ENCODE results near the gene VAMP4.
"Not testable (repeated sequence)": the region's sequence is repeated elsewhere in the genome, so short reads cannot be mapped to it uniquely, and the experiment has no call there.

Gene VAMP4

DNA sequence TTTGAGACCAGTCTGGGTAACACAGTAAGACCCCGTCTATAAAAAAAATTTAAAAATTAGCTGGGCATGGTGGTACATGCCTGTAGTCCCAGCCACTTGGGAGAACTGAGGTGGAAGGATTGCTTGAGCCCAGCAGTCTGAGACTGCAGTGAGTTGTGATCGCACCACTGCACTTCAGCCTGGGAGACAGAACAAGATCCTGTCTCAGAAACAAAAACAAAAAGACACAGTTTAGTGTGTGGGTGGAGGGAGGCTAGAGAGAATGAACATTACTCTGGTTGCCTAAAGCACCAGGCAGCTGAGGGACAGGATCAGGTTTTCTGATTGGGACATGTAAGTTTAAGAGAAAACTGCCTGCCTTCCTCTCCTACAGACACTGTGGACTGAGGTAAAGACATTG, 42.3 kb downstream of the VAMP4 start:
- H3K27me3 ChIP-seq (ENCODE audit: insufficient read depth, insufficient read length) = no peaks in the 10 kb centered on the region
- no peak overlapping the region for H3K9ac ChIP-seq (ENCODE audit: insufficient read length, low read depth)
- DNase-seq (ENCODE audit: low read depth, low spot score) = no peak
- H3K4me1 ChIP-seq (ENCODE audit: insufficient read depth, insufficient read length) = no peaks in the 10 kb centered on the region
- no peaks in the 10 kb centered on the region for H3K36me3 ChIP-seq (ENCODE audit: insufficient read depth, insufficient read length, low read length)
- TF ChIP-seq ZNF274 (IDR thresholded peaks at IDR 0.05; ENCODE audit: low read depth, low read length) (no peak), YY1 (IDR thresholded peaks at IDR 0.05; ENCODE audit: insufficient read depth, insufficient read length) (no peak), SUZ12 (IDR thresholded peaks at IDR 0.05; ENCODE audit: extremely low read depth, insufficient read depth, insufficient read length) (no peak)
- peaks cover 19% of the 10 kb centered on the region; the same call in 1 of the 2 replicates for H3K9me3 ChIP-seq (ENCODE audit: insufficient read depth, low read length)
- no peak overlapping the region for H3K4me3 ChIP-seq (ENCODE audit: insufficient read length, low read depth)

DNA sequence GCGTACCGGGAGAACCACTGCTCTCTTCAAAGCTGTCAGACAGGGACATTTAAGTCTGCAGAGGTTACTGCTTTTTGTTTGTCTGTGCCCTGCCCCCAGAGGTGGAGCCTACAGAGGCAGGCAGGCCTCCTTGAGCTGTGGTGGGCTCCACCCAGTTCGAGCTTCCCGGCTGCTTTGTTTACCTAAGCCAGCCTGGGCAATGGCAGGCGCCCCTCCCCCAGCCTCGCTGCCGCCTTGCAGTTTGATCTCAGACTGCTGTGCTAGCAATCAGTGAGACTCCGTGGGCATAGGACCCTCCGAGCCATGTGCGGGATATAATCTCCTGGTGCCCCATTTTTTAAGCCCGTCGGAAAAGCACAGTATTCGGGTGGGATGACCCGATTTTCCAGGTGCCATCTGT, 46.1 kb downstream of the VAMP4 start:
- peaks cover 19% of the 10 kb centered on the region; the same call in 1 of the 2 replicates for H3K9me3 ChIP-seq (ENCODE audit: insufficient read depth, low read length)
- not testable (repeated sequence) for H3K4me1 ChIP-seq (ENCODE audit: insufficient read depth, insufficient read length); H3K9ac ChIP-seq (ENCODE audit: insufficient read length, low read depth); H3K36me3 ChIP-seq (ENCODE audit: insufficient read depth, insufficient read length, low read length); DNase-seq (ENCODE audit: low read depth, low spot score); H3K4me3 ChIP-seq (ENCODE audit: insufficient read length, low read depth); H3K27me3 ChIP-seq (ENCODE audit: insufficient read depth, insufficient read length)

DNA sequence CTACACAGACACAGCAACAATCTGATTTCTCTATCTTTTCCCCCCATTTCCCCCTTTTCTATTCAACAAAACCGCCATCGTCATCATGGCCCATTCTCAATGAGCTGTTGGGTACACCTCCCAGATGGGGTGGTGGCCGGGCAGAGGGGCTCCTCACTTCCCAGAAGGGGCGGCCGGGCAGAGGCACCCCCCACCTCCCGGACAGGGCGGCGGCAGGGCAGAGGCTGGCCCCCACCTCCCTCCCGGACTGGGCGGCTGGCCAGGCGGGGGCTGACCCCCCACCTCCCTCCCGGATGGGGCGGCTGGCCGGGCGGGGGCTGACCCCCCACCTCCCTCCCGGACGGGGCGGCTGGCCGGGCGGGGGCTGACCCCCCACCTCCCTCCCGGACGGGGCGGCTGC, 48.3 kb downstream of the VAMP4 start:
- not testable (repeated sequence) for H3K36me3 ChIP-seq (ENCODE audit: insufficient read depth, insufficient read length, low read length); H3K4me1 ChIP-seq (ENCODE audit: insufficient read depth, insufficient read length); H3K4me3 ChIP-seq (ENCODE audit: insufficient read length, low read depth); DNase-seq (ENCODE audit: low read depth, low spot score); H3K27me3 ChIP-seq (ENCODE audit: insufficient read depth, insufficient read length); H3K9ac ChIP-seq (ENCODE audit: insufficient read length, low read depth)
- H3K9me3 ChIP-seq (ENCODE audit: insufficient read depth, low read length) = peaks cover 19% of the 10 kb centered on the region; the same call in 1 of the 2 replicates

DNA sequence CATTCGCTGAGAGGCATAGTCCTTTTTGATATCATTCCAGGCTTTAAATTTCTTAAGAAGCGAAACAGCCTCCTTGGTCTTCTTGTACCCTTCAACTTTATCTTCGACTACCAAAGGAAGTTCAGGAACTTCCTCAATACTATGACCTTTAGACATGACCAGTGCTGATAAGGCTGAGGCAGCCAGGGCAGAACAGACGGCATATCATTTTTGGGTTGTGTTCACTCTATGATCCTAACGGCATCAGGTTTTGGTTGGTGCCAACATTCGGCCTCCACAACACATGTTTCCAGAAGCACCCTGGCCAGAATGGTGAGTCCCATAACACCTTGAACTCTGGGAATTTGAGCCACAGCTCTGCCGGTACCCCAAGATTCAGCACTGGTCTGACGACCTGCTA, 58.0 kb downstream of the VAMP4 start:
- H3K36me3 ChIP-seq (ENCODE audit: insufficient read depth, insufficient read length, low read length) = no peaks in the 10 kb centered on the region
- H3K9me3 ChIP-seq (ENCODE audit: insufficient read depth, low read length) = no peaks in the 10 kb centered on the region; the same call in 1 of the 2 replicates
- no peaks in the 10 kb centered on the region for H3K27me3 ChIP-seq (ENCODE audit: insufficient read depth, insufficient read length)
- no peak overlapping the region for H3K9ac ChIP-seq (ENCODE audit: insufficient read length, low read depth)
- no peak for DNase-seq (ENCODE audit: low read depth, low spot score)
- no peak overlapping the region for H3K4me3 ChIP-seq (ENCODE audit: insufficient read length, low read depth)
- TF ChIP-seq YY1 (IDR thresholded peaks at IDR 0.05; ENCODE audit: insufficient read depth, insufficient read length) (no peak), ZNF274 (IDR thresholded peaks at IDR 0.05; ENCODE audit: low read depth, low read length) (no peak)
- no peaks in the 10 kb centered on the region for H3K4me1 ChIP-seq (ENCODE audit: insufficient read depth, insufficient read length)

DNA sequence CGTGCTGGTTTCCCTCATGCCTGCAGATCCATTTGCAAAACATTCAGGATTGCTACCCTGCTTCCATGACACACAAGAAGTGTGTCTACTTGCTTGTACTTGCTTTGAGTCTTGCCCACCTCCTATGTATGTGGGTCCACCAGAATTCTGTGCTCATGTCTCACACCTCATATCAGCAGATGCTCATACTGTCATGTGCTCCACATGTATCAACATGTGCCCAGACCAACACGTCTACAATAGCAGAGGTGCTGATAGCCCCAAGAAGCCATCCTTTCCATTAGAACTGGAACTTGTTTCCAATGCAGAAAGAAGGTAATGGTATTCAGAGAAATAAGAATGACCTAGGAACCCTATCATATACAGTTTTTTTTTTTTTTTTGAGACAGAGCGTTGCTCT, 61.5 kb downstream of the VAMP4 start:
- H3K9ac ChIP-seq (ENCODE audit: insufficient read length, low read depth) = no peak overlapping the region
- DNase-seq (ENCODE audit: low read depth, low spot score) = no peak
- no peak for TF ChIP-seq ZNF274 (IDR thresholded peaks at IDR 0.05; ENCODE audit: low read depth, low read length)
- no peak for TF ChIP-seq SUZ12 (IDR thresholded peaks at IDR 0.05; ENCODE audit: extremely low read depth, insufficient read depth, insufficient read length)
- TF ChIP-seq YY1 (IDR thresholded peaks at IDR 0.05; ENCODE audit: insufficient read depth, insufficient read length) = no peak
- no peak overlapping the region for H3K4me3 ChIP-seq (ENCODE audit: insufficient read length, low read depth)
- H3K27me3 ChIP-seq (ENCODE audit: insufficient read depth, insufficient read length) = no peaks in the 10 kb centered on the region
- no peaks in the 10 kb centered on the region; the same call in 1 of the 2 replicates for H3K9me3 ChIP-seq (ENCODE audit: insufficient read depth, low read length)
- H3K4me1 ChIP-seq (ENCODE audit: insufficient read depth, insufficient read length) = no peaks in the 10 kb centered on the region
- no peaks in the 10 kb centered on the region for H3K36me3 ChIP-seq (ENCODE audit: insufficient read depth, insufficient read length, low read length)

DNA sequence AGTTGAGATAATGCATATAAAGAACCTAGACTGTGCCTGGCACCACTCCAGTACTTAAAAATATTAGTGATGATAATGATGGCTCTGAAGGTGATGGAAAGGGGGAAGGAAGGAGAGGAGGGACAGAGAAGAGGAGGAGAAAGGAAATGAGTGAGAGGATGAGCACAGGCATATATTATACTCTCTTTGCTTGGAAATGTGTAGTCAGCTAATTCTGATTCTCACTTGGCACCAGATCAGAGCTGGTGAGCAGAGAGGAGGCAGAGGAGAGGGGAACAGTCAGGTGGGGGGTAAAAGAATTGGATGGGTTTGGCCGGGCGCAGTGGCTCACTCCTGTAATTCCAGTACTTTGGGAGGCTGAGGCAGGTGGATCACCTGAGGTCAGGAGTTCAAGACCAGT, 65.0 kb downstream of the VAMP4 start:
- H3K27me3 ChIP-seq (ENCODE audit: insufficient read depth, insufficient read length) = no peaks in the 10 kb centered on the region
- H3K4me3 ChIP-seq (ENCODE audit: insufficient read length, low read depth) = no peak overlapping the region
- no peak for DNase-seq (ENCODE audit: low read depth, low spot score)
- no peaks in the 10 kb centered on the region for H3K4me1 ChIP-seq (ENCODE audit: insufficient read depth, insufficient read length)
- no peaks in the 10 kb centered on the region for H3K36me3 ChIP-seq (ENCODE audit: insufficient read depth, insufficient read length, low read length)
- H3K9me3 ChIP-seq (ENCODE audit: insufficient read depth, low read length) = no peaks in the 10 kb centered on the region; the same call in 1 of the 2 replicates
- H3K9ac ChIP-seq (ENCODE audit: insufficient read length, low read depth) = no peak overlapping the region
- no peak for TF ChIP-seq YY1 (IDR thresholded peaks at IDR 0.05; ENCODE audit: insufficient read depth, insufficient read length)
- TF ChIP-seq ZNF274 (IDR thresholded peaks at IDR 0.05; ENCODE audit: low read depth, low read length) = no peak

DNA sequence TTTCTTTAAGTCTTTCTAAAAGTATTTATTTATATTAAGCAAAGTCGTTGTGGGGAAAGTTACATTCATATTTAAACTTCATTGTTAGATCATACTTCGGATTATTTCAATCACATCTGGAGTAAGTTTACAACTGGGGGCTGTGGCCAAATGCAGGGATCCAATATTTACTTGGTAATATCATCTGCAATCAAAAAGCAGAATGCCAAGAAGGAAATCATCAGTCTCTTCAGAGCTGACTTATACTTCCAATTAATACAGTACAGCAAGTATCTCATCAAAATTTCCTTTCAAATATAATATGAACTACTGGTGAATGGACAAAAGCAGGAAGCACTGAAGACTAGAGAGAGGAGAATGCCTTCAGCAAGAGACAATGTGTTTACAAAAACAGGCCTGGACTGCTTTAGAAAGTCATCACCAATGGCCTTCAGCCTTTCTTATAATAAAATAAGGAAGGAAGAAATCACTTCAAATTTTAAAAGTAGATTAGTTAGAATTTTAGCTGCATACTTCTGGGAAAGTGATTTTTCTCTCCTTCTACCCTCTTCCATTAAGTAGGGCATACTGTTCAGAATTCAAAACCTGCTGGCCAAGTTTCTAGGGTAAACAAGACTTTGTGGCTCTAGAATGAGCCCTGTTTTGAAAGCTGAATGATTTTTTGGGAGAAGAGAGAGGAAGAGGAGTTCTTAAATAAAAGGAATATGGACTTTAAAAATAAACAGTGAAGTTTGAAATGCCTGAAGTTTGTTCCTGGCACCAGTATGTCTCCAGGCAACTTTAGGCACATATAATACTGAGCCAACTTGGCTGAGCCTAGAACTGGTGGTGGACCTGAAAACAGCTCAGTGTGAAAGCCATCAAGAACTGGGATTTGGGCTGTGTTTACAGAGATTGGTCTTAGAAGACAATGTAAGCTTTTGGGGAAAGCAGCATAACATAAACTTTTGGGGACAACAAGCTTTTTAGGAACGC, 67.1 kb downstream of the VAMP4 start:
- Histone ChIP-seq H3K9me3 (ENCODE audit: insufficient read depth, low read length) (no peaks in the 10 kb centered on the region), H3K4me1 (ENCODE audit: insufficient read depth, insufficient read length) (no peaks in the 10 kb centered on the region), H3K27me3 (ENCODE audit: insufficient read depth, insufficient read length) (no peaks in the 10 kb centered on the region), H3K4me3 (ENCODE audit: insufficient read length, low read depth) (no peak overlapping the region), H3K9ac (ENCODE audit: insufficient read length, low read depth) (no peak overlapping the region), H3K36me3 (ENCODE audit: insufficient read depth, insufficient read length, low read length) (no peaks in the 10 kb centered on the region)
- no peak for TF ChIP-seq YY1 (IDR thresholded peaks at IDR 0.05; ENCODE audit: insufficient read depth, insufficient read length)
- no peak for TF ChIP-seq SUZ12 (IDR thresholded peaks at IDR 0.05; ENCODE audit: extremely low read depth, insufficient read depth, insufficient read length)
- TF ChIP-seq ZNF274 (IDR thresholded peaks at IDR 0.05; ENCODE audit: low read depth, low read length) = no peak
- DNase-seq (ENCODE audit: low read depth, low spot score) = no peak
